GM10248 (cell line): Measurements from ENCODE around the gene DGKI.

Experiments
- CTCF ChIA-PET: fragments of 300-600 bp; sonication (Branson Sonifier 250); formaldehyde crosslinking; extraction: SDS; loops from one replicate; lab custom pipeline; 2021; ENCODE audit warnings: antibody characterized with exemption; lab: Yijun Ruan, JAX
- POLR2A ChIA-PET: fragments of 350-650 bp; sonication (Branson Sonifier 250); formaldehyde crosslinking; extraction: SDS; loops from one replicate; lab custom pipeline; 2020; ENCODE audit warnings: antibody characterized with exemption; lab: Yijun Ruan, JAX
- DNase-seq: peaks from one replicate; pipeline ENCODE4 v3.0.0; 2012; ENCODE audit errors: extremely low spot score
- TF ChIP-seq, protein P1 (sequence below): IDR thresholded peaks from 2 replicates; pipeline ENCODE4 v1.5.1; 2012; ENCODE audit warnings: mild to moderate bottlenecking, low read depth; ENCODE audit errors: extremely low read depth, missing control alignments, control extremely low read depth

DGKI gene

DNA sequence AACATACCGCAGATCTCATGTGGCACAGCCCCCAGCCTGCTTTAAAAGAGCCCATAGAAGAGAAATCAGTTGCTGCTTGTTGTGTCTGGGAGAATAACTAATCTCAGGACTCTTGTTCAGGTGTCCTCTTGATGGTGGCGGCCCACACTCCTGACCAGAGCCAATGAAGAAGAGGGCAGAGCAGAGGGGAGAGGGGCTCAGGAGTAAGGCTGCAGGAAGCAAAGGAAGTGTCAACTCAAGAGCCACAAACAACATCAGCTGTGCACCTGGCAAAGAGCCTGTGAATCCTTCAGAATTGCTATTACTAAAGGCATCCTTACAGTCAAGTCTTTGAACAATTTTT, 443.4 kb downstream of the DGKI start:
- TF ChIP-seq, protein P1, sequence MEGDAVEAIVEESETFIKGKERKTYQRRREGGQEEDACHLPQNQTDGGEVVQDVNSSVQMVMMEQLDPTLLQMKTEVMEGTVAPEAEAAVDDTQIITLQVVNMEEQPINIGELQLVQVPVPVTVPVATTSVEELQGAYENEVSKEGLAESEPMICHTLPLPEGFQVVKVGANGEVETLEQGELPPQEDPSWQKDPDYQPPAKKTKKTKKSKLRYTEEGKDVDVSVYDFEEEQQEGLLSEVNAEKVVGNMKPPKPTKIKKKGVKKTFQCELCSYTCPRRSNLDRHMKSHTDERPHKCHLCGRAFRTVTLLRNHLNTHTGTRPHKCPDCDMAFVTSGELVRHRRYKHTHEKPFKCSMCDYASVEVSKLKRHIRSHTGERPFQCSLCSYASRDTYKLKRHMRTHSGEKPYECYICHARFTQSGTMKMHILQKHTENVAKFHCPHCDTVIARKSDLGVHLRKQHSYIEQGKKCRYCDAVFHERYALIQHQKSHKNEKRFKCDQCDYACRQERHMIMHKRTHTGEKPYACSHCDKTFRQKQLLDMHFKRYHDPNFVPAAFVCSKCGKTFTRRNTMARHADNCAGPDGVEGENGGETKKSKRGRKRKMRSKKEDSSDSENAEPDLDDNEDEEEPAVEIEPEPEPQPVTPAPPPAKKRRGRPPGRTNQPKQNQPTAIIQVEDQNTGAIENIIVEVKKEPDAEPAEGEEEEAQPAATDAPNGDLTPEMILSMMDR = no peak
- CTCF ChIA-PET = no interaction called here
- POLR2A ChIA-PET = no interaction called here
- DNase-seq = no peak

DNA sequence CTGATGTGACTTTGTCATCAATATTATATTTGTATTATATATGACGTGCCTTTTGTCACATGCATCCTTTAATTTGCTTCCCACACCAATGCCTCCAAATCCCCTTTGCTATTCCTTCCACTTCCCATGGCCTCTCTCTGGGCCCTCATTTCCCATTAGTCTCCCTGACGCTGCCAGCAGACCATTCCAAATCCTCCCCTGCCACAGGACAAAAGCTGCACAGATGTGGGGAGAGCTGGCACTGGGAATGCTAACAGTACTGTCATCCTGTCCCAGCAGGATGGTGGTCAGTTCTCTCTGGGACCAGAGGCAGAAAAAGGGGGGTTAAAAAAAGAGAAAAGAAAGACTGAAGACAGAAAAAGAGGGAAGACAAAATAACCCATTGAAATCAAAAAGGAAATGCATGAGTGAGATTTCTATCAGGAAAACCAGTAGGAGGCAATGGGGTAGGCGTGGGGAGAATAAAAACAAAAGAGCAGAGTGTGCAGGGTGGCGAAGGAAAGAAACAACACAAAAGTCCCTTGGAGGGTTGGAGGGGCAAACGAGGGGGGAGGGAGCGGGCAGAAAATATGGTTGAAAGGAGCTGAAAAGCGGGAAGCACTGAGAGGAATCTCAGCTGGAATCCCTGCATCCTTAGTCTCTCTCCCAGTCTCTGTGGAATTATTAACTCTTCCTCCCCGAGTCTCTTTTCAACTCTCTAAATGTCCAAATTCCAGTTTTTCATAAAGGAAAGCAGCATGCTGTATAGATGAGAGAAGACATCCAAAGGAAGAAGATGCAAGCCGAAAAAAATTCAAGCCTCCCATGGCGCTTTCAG, 444.0 kb downstream of the DGKI start:
- CTCF ChIA-PET = no interaction called here
- DNase-seq = no peak
- TF ChIP-seq, protein P1 = no peak
- POLR2A ChIA-PET = no interaction called here

DNA sequence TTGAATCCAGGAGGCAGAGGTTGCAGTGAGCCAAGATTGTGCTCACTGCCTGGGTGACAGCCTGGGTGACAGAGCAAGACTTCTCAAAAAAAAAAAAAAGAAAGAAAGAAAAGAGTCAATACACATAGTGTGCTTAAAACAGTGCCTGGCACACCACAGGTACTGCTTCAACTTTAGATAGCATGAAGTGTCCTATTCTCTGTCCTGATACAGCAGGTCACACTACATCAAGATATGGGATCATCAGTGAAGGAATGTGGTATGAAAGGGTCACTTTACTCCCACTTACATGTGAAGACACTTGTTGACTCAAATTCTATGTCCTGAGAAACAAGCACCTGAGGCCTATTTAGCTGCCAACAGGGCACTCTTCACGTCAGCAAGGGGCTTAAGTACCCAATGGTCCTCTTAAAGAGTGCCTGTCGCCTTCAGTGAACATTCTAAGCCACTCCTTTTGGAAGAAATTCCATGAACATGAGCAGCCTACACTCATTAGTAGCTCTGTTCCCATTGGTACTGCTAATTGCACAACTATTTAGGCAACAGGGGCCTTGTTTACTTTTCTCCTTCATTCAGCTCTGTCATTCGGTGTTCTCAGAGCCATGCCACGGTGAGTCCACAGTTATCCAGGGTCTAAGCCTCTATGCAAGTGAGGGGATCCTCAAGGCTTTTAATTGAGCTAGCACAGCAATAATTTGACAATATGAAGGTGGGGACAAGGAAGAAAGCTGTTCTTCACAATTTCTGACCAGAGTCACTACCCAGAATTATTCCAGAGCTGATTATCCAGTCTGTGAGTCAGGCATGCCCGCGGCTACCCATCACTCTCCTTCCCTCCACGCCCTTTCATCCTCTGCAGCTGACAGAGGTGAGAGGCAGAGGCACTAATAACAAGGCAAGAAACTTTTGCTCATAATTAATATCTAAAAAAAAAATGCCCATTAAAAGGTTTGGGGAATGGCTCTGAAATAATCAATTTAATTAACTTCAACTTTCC, 446.6 kb downstream of the DGKI start:
- POLR2A ChIA-PET = no interaction called here
- TF ChIP-seq, protein P1 = no peak
- DNase-seq = no peak
- CTCF ChIA-PET = interaction anchor here (1.2 to 1.4 kb wide), 4 partner anchors 8 to 26 kb away, joined by 3 to 4 read pairs (median 4); no protein-coding TSS in a partner anchor

DNA sequence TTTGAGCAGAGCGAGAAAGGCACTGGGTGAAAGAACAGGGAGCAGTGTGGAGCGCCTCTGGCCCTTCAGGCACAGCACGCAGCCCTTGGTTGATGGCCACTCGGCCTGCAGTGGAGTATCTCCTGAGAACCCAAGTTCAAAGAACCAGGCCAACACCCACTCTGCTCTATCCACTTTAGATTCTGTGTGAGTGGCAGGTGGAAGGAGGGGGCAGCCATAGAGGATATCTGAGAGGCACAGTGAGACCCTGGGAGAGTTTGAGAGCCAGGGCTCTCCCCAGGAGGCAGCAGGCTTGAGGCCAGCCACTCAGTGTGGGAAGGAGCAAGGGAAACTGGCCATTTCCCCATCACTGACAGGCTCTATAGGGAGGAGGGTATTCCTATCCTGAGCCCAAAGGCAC, 450.7 kb downstream of the DGKI start:
- CTCF ChIA-PET = interaction anchor here (1.1 to 1.6 kb wide), 3 partner anchors 9 to 22 kb away, joined by 3 to 5 read pairs (median 5); no protein-coding TSS in a partner anchor
- no peak for DNase-seq
- TF ChIP-seq, protein P1 = no peak
- POLR2A ChIA-PET = no interaction called here

DNA sequence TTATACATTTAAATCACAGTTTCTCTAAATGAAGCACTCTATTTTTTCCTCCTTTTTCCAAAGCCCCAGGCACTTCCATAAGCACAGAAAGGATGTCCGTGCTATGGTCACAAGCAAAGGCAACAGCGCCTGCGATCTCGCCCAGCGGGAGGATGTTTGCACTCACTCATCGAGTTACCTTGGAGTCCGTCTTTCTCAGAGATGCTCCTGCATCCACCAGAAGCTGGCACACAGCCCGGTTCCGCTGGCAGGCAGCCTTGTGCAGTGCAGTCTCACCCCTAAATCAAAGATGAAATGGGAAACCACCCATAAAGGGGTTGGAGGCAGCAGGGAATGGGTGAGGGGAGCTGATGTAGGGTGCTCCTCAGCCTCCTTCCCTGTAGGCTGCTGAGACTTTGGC, 451.4 kb downstream of the DGKI start:
- CTCF ChIA-PET = interaction anchor here (1.1 to 1.6 kb wide), 3 partner anchors 9 to 23 kb away, joined by 3 to 5 read pairs (median 5); no protein-coding TSS in a partner anchor
- TF ChIP-seq, protein P1 = no peak
- POLR2A ChIA-PET = no interaction called here
- no peak for DNase-seq

DNA sequence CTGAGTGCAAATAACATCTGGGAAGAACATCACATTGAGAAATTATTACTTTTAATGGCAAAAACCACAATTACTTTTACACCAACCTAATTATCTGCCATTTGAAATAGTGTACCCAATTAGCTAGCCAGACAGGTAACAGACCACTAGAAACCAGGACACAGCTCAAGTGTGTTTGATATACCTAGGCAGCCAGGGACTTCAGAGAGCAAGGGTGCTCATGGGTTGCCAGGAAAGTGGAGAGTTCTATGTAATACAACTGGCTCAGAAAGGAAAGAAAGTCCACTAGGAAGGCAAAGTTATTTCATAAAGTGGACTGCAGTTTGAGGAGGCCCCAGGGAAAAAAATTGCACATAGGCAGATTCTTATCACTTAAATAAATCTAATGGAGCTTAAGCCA, 453.2 kb downstream of the DGKI start:
- ChIA-PET CTCF (interaction anchor here (1.0 kb wide), 1 partner anchor 13 kb away, joined by 3 read pairs; no protein-coding TSS in a partner anchor), POLR2A (no interaction called here)
- TF ChIP-seq, protein P1 = no peak
- no peak for DNase-seq
